Gastrocnemius medialis (tissue), 4 donors: ENCODE data around the gene MEX3A.
A peak's percentile ranks its signal among the peaks of the same experiment; 100 is the strongest.

Source experiments
- POLR2A ChIP-seq, 2 donors: fragments of 450-650 bp; IDR thresholded peaks; one replicate each; pipeline ENCODE4 v1.6.1; 2017; ENCODE audit warnings: antibody characterized with exemption in 2 of 2, mild to moderate bottlenecking in 2 of 2, moderate library complexity in 2 of 2
- TF ChIP-seq, protein P1 (sequence below), 5 experiments: fragments of 450-650 bp in 3 of 5; fragments of 200-600 bp in 2 of 5; sonication (generic) in 2 of 5; IDR thresholded peaks in 4 of 5; conservative IDR thresholded peaks in 1 of 5; 1 replicate in 4 of 5; 2 replicates in 1 of 5; pipeline ENCODE4 v1.5.1; 2016 to 2019; ENCODE audit warnings: antibody characterized with exemption in 5 of 5, mild to moderate bottlenecking in 3 of 5, moderate library complexity in 3 of 5

- TF ChIP-seq, protein P1, sequence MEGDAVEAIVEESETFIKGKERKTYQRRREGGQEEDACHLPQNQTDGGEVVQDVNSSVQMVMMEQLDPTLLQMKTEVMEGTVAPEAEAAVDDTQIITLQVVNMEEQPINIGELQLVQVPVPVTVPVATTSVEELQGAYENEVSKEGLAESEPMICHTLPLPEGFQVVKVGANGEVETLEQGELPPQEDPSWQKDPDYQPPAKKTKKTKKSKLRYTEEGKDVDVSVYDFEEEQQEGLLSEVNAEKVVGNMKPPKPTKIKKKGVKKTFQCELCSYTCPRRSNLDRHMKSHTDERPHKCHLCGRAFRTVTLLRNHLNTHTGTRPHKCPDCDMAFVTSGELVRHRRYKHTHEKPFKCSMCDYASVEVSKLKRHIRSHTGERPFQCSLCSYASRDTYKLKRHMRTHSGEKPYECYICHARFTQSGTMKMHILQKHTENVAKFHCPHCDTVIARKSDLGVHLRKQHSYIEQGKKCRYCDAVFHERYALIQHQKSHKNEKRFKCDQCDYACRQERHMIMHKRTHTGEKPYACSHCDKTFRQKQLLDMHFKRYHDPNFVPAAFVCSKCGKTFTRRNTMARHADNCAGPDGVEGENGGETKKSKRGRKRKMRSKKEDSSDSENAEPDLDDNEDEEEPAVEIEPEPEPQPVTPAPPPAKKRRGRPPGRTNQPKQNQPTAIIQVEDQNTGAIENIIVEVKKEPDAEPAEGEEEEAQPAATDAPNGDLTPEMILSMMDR (IDR thresholded peaks at IDR 0.05 in 4 of 5, conservative IDR thresholded peaks at IDR 0.05 in 1 of 5) = peak; percentile 98 to 99 (median 99)
- no peak for TF ChIP-seq POLR2A (IDR thresholded peaks at IDR 0.05)
Measured at GRCh38 chr1:156129687-156130577, 47.7 kb upstream of the MEX3A start.
